AG08396 (cell line): ENCODE results near the gene GOLGA8F.
"Not testable (repeated sequence)": the region's sequence is repeated elsewhere in the genome, so short reads cannot be mapped to it uniquely, and the experiment has no call there.

Source experiments
- DNase-seq: peaks from one replicate; pipeline ENCODE4 v3.0.0; 2012; ENCODE audit warnings: low spot score, mixed read lengths

GOLGA8F gene, protein sequence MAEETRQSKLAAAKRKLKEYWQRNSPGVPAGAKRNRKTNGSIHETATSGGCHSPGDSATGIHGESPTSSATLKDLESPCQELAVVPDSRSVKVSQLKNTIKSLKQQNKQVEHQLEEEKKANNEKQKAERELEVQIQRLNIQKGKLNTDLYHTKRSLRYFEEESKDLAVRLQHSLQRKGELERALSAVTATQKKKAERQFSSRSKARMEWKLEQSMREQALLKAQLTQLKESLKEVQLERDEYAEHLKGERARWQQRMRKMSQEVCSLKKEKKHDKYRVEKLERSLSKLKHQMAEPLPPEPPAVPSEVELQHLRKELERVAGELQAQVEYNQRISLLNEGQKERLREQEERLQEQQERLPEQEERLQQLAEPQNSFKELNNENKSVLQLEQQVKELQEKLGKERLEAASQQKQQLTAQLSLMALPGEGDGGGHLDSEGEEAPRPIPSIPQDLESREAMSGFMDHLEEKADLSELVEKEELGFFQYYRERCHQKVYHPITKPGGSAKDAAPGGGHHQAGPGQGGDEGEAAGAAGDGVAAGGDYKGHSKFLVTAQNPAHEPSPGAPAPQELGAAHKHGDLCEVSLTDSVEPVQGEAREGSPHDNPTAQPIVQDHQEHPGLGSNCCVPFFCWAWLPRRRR

DNA sequence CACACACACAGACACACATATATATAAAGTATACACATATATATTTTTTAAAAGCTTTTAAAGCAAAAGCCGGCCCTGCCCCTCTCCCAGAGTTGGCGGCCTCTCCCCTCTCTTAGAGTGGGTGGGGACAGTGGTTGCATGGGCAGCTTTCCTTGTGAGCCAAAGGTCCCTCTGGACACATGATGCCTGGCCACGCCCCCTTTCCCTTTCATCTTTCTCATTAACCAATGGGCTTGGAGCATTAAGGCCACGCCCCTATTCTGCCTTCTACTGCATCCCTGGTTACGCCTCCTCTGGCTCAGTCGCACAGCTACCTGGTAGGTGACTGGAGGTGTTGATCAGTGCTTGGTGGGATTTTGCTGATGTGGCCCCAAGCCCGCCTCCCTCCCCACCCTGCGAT lies at the start of gene GOLGA8F:
GOLGA8F (plus strand) TSS at position 301 of the 400 bp plus-strand sequence; CDS start at position 399, 98 bp downstream.
- DNase-seq: not testable (repeated sequence)

DNA sequence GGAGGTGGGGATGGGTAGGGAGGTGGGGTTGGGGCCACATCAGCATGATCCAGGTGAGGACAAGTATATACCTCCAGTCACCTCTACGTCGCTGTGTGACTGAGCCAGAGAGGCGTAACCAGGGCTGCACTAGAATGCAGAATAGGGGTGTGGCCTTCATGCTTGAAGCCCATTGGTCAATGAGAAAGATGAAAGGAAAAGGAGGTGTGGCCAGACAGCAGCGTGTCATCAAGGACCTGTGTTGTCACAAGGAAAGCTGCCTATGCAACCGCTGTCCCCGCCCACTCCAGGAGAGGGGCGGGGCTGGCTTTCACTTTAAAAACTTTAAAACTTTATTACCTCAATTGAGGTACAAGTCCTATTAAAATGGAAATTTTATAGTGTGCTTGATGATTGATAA lies 20.5 kb upstream of the GOLGA8F start, which contains the start of gene GOLGA6L24:
GOLGA6L24 (minus strand) TSS at position 101 of the 400 bp plus-strand sequence; CDS start at position 40, 61 bp downstream.
- not testable (repeated sequence) for DNase-seq

DNA sequence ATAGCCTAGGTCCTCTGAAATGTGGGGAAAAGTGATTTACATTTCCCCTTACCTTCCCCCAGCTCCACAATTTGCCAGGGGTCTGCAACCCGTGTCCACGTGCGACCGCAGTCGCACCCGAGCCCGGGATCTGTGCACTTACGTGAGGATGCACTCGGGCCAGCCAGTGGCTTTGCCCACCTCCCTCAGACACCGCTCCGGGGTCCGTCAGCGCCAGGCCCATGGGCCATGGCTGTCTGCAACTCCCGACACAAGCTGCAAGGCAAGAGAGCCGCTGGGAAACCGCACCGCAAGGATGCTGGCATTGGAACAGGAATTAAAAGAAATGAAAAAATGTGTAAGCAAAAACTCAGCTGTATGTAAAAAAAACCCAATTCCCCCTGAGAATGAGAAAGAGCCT lies 13.0 kb upstream of the GOLGA8F start:
- DNase-seq: not testable (repeated sequence)

DNA sequence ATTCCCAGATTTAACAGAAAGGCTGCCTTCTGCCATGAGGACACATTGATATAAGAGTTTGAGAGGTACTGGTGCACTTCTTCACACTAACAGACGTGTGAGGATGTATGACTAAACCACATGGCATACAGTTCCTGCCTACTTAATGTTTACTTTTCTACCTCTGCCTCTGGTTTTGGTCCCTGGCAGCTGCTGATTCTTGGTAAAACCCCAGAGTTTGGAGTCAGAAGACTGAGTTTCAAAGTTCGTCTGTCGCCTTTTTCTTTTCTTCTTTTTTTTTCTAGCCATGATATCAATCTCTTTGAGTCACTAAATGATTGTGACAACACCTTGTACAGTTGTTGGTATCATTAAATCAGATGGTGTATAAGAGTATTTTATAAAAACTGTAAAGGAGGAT lies 1.6 kb downstream of the GOLGA8F start:
- DNase-seq: not testable (repeated sequence)

DNA sequence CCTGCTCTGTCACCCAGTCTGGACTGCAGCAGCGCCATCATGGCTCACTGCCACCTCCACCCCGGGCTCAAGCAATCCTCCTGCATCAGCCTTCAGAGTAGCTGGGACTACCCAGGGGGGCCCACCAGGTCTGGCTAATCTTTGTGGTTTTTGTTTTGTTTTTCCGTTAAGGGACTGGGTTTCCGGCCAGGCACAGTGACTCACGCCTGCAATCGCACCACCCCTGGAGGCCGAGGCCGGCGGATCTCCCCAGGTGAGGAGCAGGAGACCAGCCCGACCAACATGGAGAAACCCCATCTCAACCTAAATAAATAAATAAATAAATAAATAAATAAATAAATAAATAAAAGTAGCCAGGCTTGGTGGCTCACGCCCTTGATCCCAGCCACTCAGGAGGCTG lies 17.6 kb downstream of the GOLGA8F start:
- not testable (repeated sequence) for DNase-seq

DNA sequence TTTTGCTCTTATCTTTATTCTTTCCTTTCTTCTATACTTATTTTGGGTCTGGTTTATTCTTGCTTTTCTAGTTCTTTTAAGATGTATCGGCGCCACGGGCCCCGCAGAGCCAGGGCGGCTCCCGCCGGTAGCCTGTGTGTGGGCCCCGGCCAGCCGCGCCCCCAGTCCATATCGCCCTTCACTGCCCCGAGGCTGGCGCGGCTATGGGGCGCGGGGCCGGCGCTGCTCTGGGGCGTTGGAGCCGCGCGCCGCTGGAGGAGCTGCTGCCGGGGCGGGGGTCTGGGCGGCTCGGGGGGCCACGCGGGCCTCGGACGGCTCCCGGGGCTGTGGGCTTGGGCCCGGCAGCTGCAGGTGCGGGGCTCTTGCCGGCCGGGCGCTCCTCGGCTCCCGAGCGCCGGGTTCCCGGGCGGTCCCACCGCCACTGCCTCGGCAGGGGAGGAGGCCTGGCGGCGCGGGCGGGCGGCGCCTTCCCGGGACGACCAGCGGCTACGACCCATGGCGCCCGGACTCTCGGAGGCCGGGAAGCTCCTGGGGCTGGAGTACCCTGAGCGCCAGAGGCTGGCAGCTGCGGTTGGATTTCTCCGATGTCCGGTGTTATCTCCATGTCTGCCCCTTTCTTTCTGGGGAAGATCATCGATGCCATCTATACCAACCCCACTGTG lies 24.4 kb downstream of the GOLGA8F start:
- DNase-seq: not testable (repeated sequence)

DNA sequence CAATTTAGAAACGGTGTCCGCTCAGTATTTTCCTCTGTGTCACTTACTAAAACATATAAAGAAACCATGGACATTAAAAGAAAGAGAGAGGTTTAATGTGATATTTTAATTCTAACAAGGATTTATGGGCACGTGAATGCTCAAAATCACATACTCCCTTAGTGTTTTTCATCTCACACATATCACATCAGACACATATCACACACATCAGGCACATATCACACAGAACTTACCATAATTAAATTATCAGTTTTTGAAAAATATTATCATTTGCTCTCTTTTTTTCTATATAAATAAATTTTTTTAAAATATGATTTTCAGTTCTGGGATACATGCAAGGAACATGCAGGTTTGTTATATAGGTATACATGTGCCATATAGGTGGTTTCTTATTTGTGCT lies 42.0 kb downstream of the GOLGA8F start:
- DNase-seq: not testable (repeated sequence)

DNA sequence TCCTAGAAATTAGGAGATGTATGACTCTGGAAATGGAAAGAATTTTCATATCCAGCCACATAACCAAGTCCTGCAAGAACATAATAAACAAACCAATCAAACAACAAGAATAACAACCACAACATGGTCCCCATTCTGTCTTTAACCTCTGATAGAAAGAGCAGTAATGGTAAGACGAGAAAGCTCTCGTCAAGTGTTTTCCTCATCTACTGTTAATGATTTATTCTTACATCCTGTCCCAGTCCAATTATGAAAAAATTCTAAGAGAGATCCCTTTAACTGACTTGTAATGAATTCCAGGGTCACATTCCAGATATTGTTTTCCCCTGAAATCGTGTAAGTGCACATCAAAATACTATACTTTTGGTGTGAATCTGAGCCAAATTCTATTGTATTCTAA lies 57.1 kb downstream of the GOLGA8F start:
- not testable (repeated sequence) for DNase-seq
